Measurements from ENCODE around the gene MISP. TPM values are rescaled to one million over a fixed set of nuclear protein-coding genes. Genes with fewer than 3 reads are reported as not detected.
"Not testable (repeated sequence)": the region's sequence is repeated elsewhere in the genome, so short reads cannot be mapped to it uniquely, and the experiment has no call there.

MISP gene, protein sequence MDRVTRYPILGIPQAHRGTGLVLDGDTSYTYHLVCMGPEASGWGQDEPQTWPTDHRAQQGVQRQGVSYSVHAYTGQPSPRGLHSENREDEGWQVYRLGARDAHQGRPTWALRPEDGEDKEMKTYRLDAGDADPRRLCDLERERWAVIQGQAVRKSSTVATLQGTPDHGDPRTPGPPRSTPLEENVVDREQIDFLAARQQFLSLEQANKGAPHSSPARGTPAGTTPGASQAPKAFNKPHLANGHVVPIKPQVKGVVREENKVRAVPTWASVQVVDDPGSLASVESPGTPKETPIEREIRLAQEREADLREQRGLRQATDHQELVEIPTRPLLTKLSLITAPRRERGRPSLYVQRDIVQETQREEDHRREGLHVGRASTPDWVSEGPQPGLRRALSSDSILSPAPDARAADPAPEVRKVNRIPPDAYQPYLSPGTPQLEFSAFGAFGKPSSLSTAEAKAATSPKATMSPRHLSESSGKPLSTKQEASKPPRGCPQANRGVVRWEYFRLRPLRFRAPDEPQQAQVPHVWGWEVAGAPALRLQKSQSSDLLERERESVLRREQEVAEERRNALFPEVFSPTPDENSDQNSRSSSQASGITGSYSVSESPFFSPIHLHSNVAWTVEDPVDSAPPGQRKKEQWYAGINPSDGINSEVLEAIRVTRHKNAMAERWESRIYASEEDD
- polyA plus RNA-seq (2013, experiment 1 of 2) = 0.37 TPM
- 0.15 TPM for polyA plus RNA-seq (2013, experiment 2 of 2)

DNA sequence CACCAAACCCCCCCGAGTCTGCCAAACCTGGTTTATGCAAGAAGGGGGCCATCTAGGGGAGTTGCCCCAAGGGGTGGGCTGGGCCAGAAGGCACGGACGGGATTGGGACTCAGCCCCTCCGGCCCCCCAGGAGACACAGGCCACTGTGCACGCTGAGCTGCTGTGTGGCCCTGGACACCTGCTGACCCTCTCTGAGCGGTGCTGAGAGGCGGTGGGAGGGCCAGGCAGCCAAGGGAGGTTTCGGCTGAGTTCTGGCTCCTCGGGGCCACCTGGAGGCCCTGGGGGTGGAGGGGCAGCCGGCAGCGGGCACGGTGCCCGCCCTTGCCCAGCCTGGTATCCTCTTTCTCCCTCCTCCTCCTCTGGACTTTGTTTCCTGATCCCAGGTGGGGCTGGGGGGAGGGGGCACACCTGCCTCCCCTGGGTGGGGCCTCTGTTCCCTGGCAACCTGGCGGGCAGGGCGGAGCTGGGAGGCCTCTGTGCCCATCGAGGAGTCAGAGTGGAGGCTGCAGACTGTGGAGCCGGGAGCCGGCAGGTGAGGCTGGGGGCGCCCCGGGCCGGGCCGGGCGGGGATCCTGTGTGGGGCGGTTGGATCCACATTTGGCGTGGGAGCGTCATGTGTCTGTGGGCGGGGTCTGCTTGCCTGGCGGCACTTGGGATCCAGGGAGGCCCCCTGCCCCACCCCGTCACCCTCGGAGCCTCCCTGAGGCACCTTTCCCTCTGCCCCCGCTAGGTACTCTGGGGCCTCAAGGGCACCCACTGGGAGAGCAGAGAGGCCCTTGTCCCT lies at the start of gene MISP:
Gene MISP, plus strand, starts transcription at position 473 of the 784 bp plus-strand sequence. CDS start 5,835 bp downstream, outside the sequence.
- Histone ChIP-seq H3K27ac (ENCODE audit: low read depth, low read length, severe bottlenecking) (peak within 1 kb of the TSS; percentile 36), H3K9me3 (ENCODE audit: control insufficient read depth, low read length) (peaks cover 13% of the 10 kb centered on the region), H3K36me3 (ENCODE audit: control insufficient read depth, insufficient read depth, low read length) (no peaks in the 10 kb centered on the region), H3K4me1 (ENCODE audit: control insufficient read depth, insufficient read depth, low read length, poor library complexity, severe bottlenecking) (peaks cover 10% of the 10 kb centered on the region), H3K4me3 (ENCODE audit: extremely low read depth, insufficient read depth, low read length, poor library complexity, severe bottlenecking) (no peak within 1 kb of the TSS)
- WGBS, 2 experiments (ENCODE audit: insufficient coverage in 2 of 2) = 91 to 96% methylated on average over 26 to 30 of the region's 31 CpGs

DNA sequence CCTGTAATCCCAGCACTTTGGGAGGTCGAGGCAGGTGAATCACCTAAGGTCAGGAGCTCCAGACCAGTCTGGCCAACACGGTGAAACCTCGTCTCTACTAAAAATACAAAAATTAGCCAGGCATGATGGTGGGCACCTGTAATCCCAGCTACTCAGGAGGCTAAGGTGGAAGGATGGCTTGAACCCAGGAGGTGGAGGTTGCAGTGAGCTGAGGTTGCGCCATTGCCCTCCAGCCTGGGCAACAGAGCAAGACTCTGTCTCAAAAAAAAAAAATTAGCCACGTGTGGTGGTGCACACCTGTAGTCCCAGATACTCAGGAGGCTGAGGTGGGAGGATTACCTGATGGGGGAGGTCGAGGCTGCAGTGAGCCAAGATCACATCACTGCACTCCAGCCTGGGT lies 48.1 kb upstream of the MISP start:
- not testable (repeated sequence) for H3K4me1 ChIP-seq (ENCODE audit: control insufficient read depth, insufficient read depth, low read length, poor library complexity, severe bottlenecking); H3K36me3 ChIP-seq (ENCODE audit: control insufficient read depth, insufficient read depth, low read length); H3K4me3 ChIP-seq (ENCODE audit: extremely low read depth, insufficient read depth, low read length, poor library complexity, severe bottlenecking); H3K27ac ChIP-seq (ENCODE audit: low read depth, low read length, severe bottlenecking); H3K9me3 ChIP-seq (ENCODE audit: control insufficient read depth, low read length)
- 81 to 85% methylated on average over 3 to 4 of the region's 6 CpGs for WGBS, 2 experiments (ENCODE audit: insufficient coverage in 2 of 2)

DNA sequence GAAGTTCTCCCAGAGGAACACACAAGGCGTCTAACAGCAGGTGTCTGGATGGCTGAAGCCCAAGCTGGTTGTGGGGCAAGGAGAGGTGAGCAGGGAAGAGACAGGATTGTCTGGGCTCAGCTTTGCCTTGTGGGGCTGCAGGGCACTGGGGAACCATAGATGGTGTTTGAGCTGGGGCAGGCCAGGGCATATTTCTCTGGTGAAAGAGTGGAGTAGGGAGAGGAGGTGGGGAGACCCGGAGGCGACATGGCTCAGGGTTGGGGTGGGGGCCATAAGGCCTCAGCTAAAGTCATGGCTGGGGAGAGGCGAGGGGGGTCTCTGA lies 47.6 kb upstream of the MISP start:
- Histone ChIP-seq H3K4me3 (ENCODE audit: extremely low read depth, insufficient read depth, low read length, poor library complexity, severe bottlenecking) (no peak overlapping the region), H3K36me3 (ENCODE audit: control insufficient read depth, insufficient read depth, low read length) (no peaks in the 10 kb centered on the region), H3K27ac (ENCODE audit: low read depth, low read length, severe bottlenecking) (no peak overlapping the region), H3K4me1 (ENCODE audit: control insufficient read depth, insufficient read depth, low read length, poor library complexity, severe bottlenecking) (no peaks in the 10 kb centered on the region), H3K9me3 (ENCODE audit: control insufficient read depth, low read length) (peaks cover 6% of the 10 kb centered on the region)
- 82 to 86% methylated on average over 4 of the region's 4 CpGs for WGBS, 2 experiments (ENCODE audit: insufficient coverage in 2 of 2)

DNA sequence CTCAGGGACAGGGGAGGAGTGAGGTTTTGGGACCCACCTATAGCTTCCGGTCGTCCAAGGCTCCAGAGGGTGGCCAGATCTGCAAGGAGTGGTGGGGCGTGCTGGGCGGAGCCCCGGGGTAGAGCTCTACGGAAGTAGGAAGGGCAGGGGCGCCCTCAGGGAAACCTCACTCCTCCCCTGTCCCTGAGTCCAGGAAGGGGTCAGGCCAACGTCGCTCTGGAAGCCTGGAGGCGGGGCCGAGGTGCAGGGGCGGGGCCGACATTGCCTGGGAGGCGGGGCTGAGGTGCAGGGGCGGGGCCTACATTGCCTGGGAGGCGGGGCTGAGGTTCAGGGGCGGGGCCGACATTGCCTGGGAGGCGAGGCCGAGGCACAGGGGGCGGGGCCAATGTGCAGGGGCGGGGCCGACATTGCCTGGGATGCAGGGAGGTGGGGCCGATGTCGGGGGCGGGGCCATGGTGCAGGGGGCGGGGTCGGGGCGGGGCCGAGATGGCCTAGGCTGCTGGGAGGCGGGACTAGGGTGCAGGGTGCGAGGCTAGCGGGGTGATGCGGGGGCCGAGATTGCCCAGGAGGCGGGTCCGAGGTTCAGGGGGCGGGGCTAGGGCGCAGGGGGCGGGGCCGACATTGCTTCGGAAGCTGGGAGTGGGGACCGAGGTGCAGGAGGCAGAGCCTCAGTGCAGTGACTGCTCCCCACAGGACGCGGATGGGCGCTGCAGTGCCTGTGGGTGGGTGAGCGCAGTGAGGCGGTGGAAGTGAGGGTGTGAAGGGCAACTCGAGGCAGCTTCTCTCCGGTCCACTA lies 47.1 kb upstream of the MISP start:
- 35 to 38% methylated on average over 14 to 22 of the region's 50 CpGs for WGBS, 2 experiments (ENCODE audit: insufficient coverage in 2 of 2)
- H3K4me1 ChIP-seq (ENCODE audit: control insufficient read depth, insufficient read depth, low read length, poor library complexity, severe bottlenecking) = no peaks in the 10 kb centered on the region
- H3K36me3 ChIP-seq (ENCODE audit: control insufficient read depth, insufficient read depth, low read length) = no peaks in the 10 kb centered on the region
- peaks cover 6% of the 10 kb centered on the region for H3K9me3 ChIP-seq (ENCODE audit: control insufficient read depth, low read length)
- no peak overlapping the region for H3K4me3 ChIP-seq (ENCODE audit: extremely low read depth, insufficient read depth, low read length, poor library complexity, severe bottlenecking)
- H3K27ac ChIP-seq (ENCODE audit: low read depth, low read length, severe bottlenecking) = no peak overlapping the region

DNA sequence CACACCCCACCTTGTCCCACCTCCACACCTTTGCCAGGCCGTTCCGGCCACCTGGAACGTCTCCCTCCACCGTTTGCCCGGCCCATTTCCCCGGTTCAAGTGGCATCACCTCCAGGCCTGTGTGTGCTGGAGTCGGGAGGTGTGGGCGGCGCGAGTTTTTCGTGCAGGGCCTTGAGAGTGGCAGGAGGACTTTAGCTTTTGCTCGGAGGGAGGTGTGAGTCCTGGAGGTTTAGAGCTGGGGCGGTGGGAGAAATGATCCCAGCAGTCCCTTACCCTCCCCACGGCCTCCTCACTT lies 46.5 kb upstream of the MISP start:
- Histone ChIP-seq H3K9me3 (ENCODE audit: control insufficient read depth, low read length) (peaks cover 6% of the 10 kb centered on the region), H3K4me1 (ENCODE audit: control insufficient read depth, insufficient read depth, low read length, poor library complexity, severe bottlenecking) (no peaks in the 10 kb centered on the region), H3K4me3 (ENCODE audit: extremely low read depth, insufficient read depth, low read length, poor library complexity, severe bottlenecking) (no peak overlapping the region), H3K27ac (ENCODE audit: low read depth, low read length, severe bottlenecking) (no peak overlapping the region), H3K36me3 (ENCODE audit: control insufficient read depth, insufficient read depth, low read length) (no peaks in the 10 kb centered on the region)
- 60 to 75% methylated on average over 4 to 11 of the region's 14 CpGs for WGBS, 2 experiments (ENCODE audit: insufficient coverage in 2 of 2)

DNA sequence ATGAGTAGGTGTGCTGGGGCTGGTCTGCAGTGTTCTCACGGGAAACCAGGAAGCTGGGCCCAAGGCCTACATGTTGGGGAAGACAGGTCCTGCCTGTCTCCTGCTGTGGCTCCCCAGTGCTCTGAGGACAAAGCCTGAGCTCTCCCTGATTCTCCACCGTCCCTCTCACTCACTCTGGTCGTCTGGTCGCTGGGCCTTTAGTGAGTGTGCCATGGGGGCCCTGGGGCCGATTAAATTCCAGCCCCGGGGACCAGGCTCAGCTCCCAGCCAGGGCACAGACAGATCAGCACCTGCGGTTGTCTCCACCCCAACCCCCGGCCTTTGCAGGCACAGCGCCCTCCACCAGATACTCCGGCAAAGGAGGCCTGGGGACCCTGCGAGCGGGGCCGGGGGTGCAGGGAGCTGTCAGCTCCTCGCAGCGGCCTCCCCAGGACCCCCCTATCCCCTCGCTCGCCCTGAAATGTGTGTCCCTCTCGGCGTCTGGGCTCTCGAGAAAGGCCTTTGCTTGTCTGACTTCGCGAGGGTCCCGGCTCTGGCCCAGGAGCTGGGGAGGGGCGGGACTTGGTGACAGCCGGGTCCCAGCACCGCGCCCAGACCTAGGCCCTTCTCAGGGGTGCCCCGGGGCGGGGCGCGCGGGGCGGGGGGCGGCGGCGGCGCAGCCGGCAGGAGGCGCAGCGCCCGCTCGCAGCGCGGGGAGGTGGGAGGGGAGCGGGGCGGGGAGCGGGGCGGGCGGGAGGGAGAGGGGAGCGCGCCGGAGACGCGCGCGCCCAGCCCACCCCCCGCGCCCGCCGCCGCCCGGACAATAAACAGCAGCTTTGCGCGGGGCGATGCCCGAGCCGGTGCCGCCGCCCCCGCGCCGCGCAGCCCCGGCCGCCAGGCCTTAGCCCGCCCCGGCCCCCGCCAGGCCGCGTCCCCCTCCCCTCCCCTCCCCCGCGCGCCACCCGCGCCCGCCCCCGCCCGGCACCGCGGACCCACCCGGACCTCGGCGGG lies 42.5 kb upstream of the MISP start, which contains the start of gene PALM:
Gene PALM, plus strand, starts transcription at position 782 of the 990 bp plus-strand sequence. CDS start 212 bp downstream, outside the sequence.
- 26 to 32% methylated on average over 21 to 23 of the region's 93 CpGs for WGBS, 2 experiments (ENCODE audit: insufficient coverage in 2 of 2)
- H3K27ac ChIP-seq (ENCODE audit: low read depth, low read length, severe bottlenecking) = no peak within 1 kb of the TSS
- peaks cover 6% of the 10 kb centered on the region for H3K4me1 ChIP-seq (ENCODE audit: control insufficient read depth, insufficient read depth, low read length, poor library complexity, severe bottlenecking)
- H3K36me3 ChIP-seq (ENCODE audit: control insufficient read depth, insufficient read depth, low read length) = peaks cover 4% of the 10 kb centered on the region
- H3K9me3 ChIP-seq (ENCODE audit: control insufficient read depth, low read length) = peaks cover 6% of the 10 kb centered on the region
- peak within 1 kb of the TSS; percentile 66 for H3K4me3 ChIP-seq (ENCODE audit: extremely low read depth, insufficient read depth, low read length, poor library complexity, severe bottlenecking)

DNA sequence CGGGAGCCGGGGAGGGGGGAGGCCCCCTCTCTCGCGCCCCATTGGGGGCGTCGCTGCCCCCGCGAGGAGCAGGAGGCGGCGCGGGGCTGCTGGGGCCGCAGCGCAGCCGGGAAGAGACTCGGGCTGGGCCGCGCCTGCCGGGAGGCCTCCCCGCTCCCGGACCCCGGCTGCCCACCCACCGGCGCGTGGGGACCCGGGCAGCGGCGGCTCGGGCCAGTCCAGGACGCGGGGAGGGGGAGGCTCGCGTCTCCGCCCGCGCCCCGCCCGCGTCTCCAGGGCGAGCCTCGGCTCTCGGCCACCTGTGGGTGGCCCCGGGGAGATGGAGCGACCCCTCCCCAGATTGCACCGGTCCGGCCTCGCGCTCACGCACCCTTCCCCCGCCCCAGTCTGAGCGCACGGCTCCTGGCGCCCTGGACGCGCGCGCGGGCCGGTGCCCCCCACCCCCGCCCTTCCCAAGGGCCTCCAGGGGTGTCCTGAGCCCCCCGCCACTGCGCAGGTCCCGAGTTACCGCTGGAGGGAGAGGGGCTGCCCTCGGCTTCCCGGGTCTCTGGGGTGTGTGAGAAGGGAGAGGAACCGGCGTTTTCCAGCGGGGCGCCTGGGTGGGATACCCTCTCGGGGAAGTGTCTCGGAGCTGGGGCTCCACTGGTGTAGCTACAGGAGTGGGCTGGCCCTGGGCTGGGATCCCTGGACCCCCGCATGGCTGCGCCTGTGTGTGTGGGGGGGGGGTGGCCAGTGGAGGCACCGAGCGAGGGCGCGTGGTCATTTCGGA lies 41.5 kb upstream of the MISP start:
- Histone ChIP-seq H3K4me3 (ENCODE audit: extremely low read depth, insufficient read depth, low read length, poor library complexity, severe bottlenecking) (peak overlapping the region; percentile 66), H3K4me1 (ENCODE audit: control insufficient read depth, insufficient read depth, low read length, poor library complexity, severe bottlenecking) (peaks cover 6% of the 10 kb centered on the region), H3K9me3 (ENCODE audit: control insufficient read depth, low read length) (peaks cover 6% of the 10 kb centered on the region), H3K36me3 (ENCODE audit: control insufficient read depth, insufficient read depth, low read length) (peaks cover 4% of the 10 kb centered on the region), H3K27ac (ENCODE audit: low read depth, low read length, severe bottlenecking) (no peak overlapping the region)
- WGBS, 2 experiments (ENCODE audit: insufficient coverage in 2 of 2) = 1 to 17% methylated on average over 33 to 36 of the region's 78 CpGs

DNA sequence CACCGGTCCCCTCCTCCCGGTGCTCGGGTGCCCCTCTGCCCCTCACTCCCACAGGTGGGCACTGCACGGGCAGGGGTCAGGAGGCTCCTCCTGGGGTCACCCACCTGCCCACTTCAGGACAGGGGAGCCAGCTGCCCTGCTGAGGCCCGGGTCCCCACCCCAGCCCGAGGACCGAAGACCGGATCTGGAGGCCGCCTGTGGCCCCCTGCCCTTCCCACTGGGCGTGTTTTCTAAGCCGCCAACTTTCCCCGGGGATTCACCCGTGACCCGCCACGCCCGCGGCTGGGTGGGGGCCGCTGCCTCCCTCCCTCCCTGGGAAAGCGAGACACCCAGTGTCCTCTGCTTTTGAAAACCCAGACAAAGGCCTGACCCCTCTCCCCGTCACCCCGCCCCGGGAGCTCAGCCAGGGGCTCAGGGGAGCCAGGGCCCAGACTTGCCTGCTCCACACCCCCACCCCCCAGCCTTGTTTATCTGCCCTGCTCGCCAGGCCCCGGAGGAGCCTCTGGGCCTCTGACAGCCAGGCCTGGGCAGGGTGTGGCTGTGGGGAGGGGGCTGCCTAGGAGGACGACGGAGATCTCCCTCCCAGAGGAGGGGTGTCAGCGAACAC lies 40.8 kb upstream of the MISP start:
- Histone ChIP-seq H3K4me1 (ENCODE audit: control insufficient read depth, insufficient read depth, low read length, poor library complexity, severe bottlenecking) (peaks cover 6% of the 10 kb centered on the region), H3K4me3 (ENCODE audit: extremely low read depth, insufficient read depth, low read length, poor library complexity, severe bottlenecking) (peak overlapping the region; percentile 66), H3K27ac (ENCODE audit: low read depth, low read length, severe bottlenecking) (no peak overlapping the region), H3K9me3 (ENCODE audit: control insufficient read depth, low read length) (peaks cover 9% of the 10 kb centered on the region), H3K36me3 (ENCODE audit: control insufficient read depth, insufficient read depth, low read length) (peaks cover 5% of the 10 kb centered on the region)
- 71 to 76% methylated on average over 14 to 22 of the region's 27 CpGs for WGBS, 2 experiments (ENCODE audit: insufficient coverage in 2 of 2)

DNA sequence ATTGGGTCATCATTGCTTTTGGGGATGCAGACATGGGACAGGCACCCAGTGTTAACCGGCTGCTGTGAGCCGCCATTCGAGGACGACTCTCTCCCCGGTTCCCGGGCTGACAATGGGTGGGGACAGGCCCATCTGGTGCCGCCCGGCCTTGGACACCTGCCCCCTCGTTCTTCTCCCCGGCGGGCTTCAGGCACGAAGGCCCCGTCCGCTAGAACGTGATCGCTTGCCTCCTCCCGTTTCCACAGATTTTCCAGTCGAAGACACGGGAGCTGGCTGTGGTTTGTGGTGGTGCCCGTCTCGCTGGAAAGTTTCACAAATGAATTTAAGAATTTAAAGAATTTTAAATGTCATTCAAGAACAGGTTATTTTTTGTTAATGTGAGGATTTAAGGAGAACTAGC lies 40.1 kb upstream of the MISP start:
- peaks cover 12% of the 10 kb centered on the region for H3K36me3 ChIP-seq (ENCODE audit: control insufficient read depth, insufficient read depth, low read length)
- peaks cover 6% of the 10 kb centered on the region for H3K4me1 ChIP-seq (ENCODE audit: control insufficient read depth, insufficient read depth, low read length, poor library complexity, severe bottlenecking)
- 88% methylated on average over 14 to 17 of the region's 21 CpGs for WGBS, 2 experiments (ENCODE audit: insufficient coverage in 2 of 2)
- H3K4me3 ChIP-seq (ENCODE audit: extremely low read depth, insufficient read depth, low read length, poor library complexity, severe bottlenecking) = no peak overlapping the region
- peaks cover 16% of the 10 kb centered on the region for H3K9me3 ChIP-seq (ENCODE audit: control insufficient read depth, low read length)
- no peak overlapping the region for H3K27ac ChIP-seq (ENCODE audit: low read depth, low read length, severe bottlenecking)
